ENCODE measurements around the gene LRRC58.
A peak's percentile ranks its signal among the peaks of the same experiment; 100 is the strongest.
"Not testable (repeated sequence)": the region's sequence is repeated elsewhere in the genome, so short reads cannot be mapped to it uniquely, and the experiment has no call there.

The LRRC58 gene

GRCh38 chr3:120348991-120349854, at the start of gene LRRC58:
Gene LRRC58 (minus strand): TSS chr3:120349354. CDS start chr3:120349243, 111 bp downstream.
- peak; percentile 77 for DNase-seq

- no peak for DNase-seq
These were observed 47.3 kb upstream of the LRRC58 start for GRCh38 chr3:120396469-120396868.

- no peak for DNase-seq
These were observed 45.2 kb upstream of the LRRC58 start for GRCh38 chr3:120394347-120394746.

- no peak for DNase-seq
These were observed 44.6 kb upstream of the LRRC58 start for GRCh38 chr3:120393761-120394160.

GRCh38 chr3:120393243-120393642, 44.1 kb upstream of the LRRC58 start:
- DNase-seq, result no peak

GRCh38 chr3:120382941-120383447, 33.8 kb upstream of the LRRC58 start:
- DNase-seq, result no peak

GRCh38 chr3:120381503-120381902, 32.3 kb upstream of the LRRC58 start:
- no peak for DNase-seq

GRCh38 chr3:120377948-120378347, 28.8 kb upstream of the LRRC58 start:
- not testable (repeated sequence) for DNase-seq

- DNase-seq, result no peak
These were observed 21.3 kb upstream of the LRRC58 start for GRCh38 chr3:120370463-120370862.

GRCh38 chr3:120369037-120369467, 19.9 kb upstream of the LRRC58 start:
- DNase-seq, result no peak

- no peak for DNase-seq
These were observed 19.0 kb upstream of the LRRC58 start for GRCh38 chr3:120368172-120368571.

- no peak for DNase-seq
These were observed 15.7 kb upstream of the LRRC58 start for GRCh38 chr3:120364821-120365220.

- DNase-seq, result no peak
These were observed 14.9 kb upstream of the LRRC58 start for GRCh38 chr3:120364101-120364500.

GRCh38 chr3:120357807-120358206, 8.7 kb upstream of the LRRC58 start:
- DNase-seq, result no peak

- no peak for DNase-seq
These were observed 6.3 kb upstream of the LRRC58 start for GRCh38 chr3:120355486-120355885.

- DNase-seq, result no peak
These were observed 4.3 kb upstream of the LRRC58 start for GRCh38 chr3:120353463-120353862.

- no peak for DNase-seq
These were observed 2.9 kb upstream of the LRRC58 start for GRCh38 chr3:120352017-120352416.

- DNase-seq, result no peak
These were observed 1.3 kb upstream of the LRRC58 start for GRCh38 chr3:120350401-120350941.

- DNase-seq, result no peak
These were observed 636 bp upstream of the LRRC58 start for GRCh38 chr3:120349855-120350125.

GRCh38 chr3:120348065-120348990, 826 bp downstream of the LRRC58 start:
- no peak for DNase-seq

- no peak for DNase-seq
These were observed 4.8 kb downstream of the LRRC58 start for GRCh38 chr3:120344349-120344748.

GRCh38 chr3:120341658-120342346, 7.4 kb downstream of the LRRC58 start:
- DNase-seq, result no peak

- no peak for DNase-seq
These were observed 9.8 kb downstream of the LRRC58 start for GRCh38 chr3:120339362-120339761.
